Transverse colon (tissue), 4 donors: Measurements from ENCODE around the gene AHCYL1. TPM values are rescaled to one million over a fixed set of nuclear protein-coding genes. Genes with fewer than 3 reads are reported as not detected.

Experiments used
- DNase-seq: peaks from one replicate; pipeline ENCODE4 v3.0.0-alpha.2; 2019
- H3K27ac ChIP-seq, 4 donors: fragments of 200-600 bp; sonication (generic); 2 replicates each; pipeline ENCODE4 v1.5.1; 2016 to 2018; ENCODE audit warnings: inconsistent platforms in 4 of 4
- H3K27me3 ChIP-seq: fragments of 200-600 bp; sonication (generic); 2 replicates; pipeline ENCODE4 v1.5.1; 2017; ENCODE audit warnings: inconsistent platforms
- H3K36me3 ChIP-seq, 4 donors: fragments of 200-600 bp; sonication (generic); 2 replicates each; pipeline ENCODE4 v1.5.1; 2017 to 2019; ENCODE audit warnings: inconsistent platforms in 4 of 4
- H3K4me1 ChIP-seq, 4 donors: fragments of 200-600 bp; sonication (generic); 2 replicates each; pipeline ENCODE4 v1.5.1; 2017 to 2020; ENCODE audit warnings: inconsistent platforms in 4 of 4
- H3K4me3 ChIP-seq, 4 donors: fragments of 200-600 bp; sonication (generic); 1 replicate in 1 of 4; 2 replicates in 3 of 4; pipeline versions ENCODE4 v1.5.1 to v1.6.1; 2017 to 2019; ENCODE audit warnings: inconsistent platforms in 4 of 4
- H3K9me3 ChIP-seq, 2 donors: fragments of 200-600 bp; sonication (generic); 2 replicates each; pipeline ENCODE4 v1.5.1; 2017 to 2019; ENCODE audit warnings: inconsistent platforms in 2 of 2
- EP300 ChIP-seq: sonication (generic); formaldehyde crosslinking; IDR thresholded peaks from one replicate; pipeline ENCODE4 v1.6.1; 2017; ENCODE audit warnings: antibody characterized with exemption, low read depth
- POLR2A ChIP-seq: fragments of 450-650 bp; IDR thresholded peaks from one replicate; pipeline ENCODE4 v1.6.1; 2016; ENCODE audit warnings: antibody characterized with exemption, mild to moderate bottlenecking, moderate library complexity
- POLR2AphosphoS5 ChIP-seq, 3 donors: sonication (generic); formaldehyde crosslinking; IDR thresholded peaks; one replicate each; pipeline ENCODE4 v1.6.1; 2016; ENCODE audit warnings: antibody characterized with exemption in 3 of 3
- WGBS, 2 donors: methylation state at CpG; one replicate each; pipeline ENCODE4 v1.1.5; 2018; ENCODE audit warnings: low coverage in 1 of 2; 5-methylcytosine and 5-hydroxymethylcytosine counted together
- in situ Hi-C, 4 donors: fragments of 200-750 bp; cut with MboI; loops; one replicate each; pipeline versions ENCODE4 v1.15.0 to v1.15.1; 2017; ENCODE audit warnings: low sequenced_read_pairs in 3 of 4, low pct_ligation_motif_present in 1 of 4, low pct_unique_long_range_greater_than_20kb in 1 of 4
- intact Hi-C: fragments of 100-400 bp; cut with DNase I; formaldehyde crosslinking; loops from one replicate; pipeline ENCODE4 v1.15.1; 2023; ENCODE audit warnings: low total_unique reads
- total RNA-seq, 4 donors: library from RNA; depleted of rRNA; stranded (reverse); fragments of >200 nt; gene quantifications; one replicate each; pipeline ENCODE4 v1.1.0, GENCODE V29; 2016
- TF ChIP-seq, protein P1 (sequence below), 5 experiments: fragments of 200-600 bp in 3 of 5; fragments of 450-650 bp in 2 of 5; sonication (generic) in 3 of 5; IDR thresholded peaks; 1 replicate in 2 of 5; 2 replicates in 3 of 5; pipeline ENCODE4 v1.5.1; 2016 to 2017; ENCODE audit warnings: antibody characterized with exemption in 5 of 5, inconsistent platforms in 3 of 5, mild to moderate bottlenecking in 2 of 5, moderate library complexity in 1 of 5

AHCYL1 gene
- total RNA-seq, 4 donors from 2014 or later: 31.8 to 71.5 (median 51.3) TPM

GRCh38 chr1:110068646-110069403, 84.3 kb downstream of the AHCYL1 start:
- whole genome bisulfite sequencing, 2 donors: 9 to 16% methylated on average over 15 to 65 of the region's 68 CpGs
- intact Hi-C loops: no loop called here
- peak overlapping the region in 1 of 4 donors; percentile 6 for H3K4me3 ChIP-seq

GRCh38 chr1:110069404-110070281, 85.1 kb downstream of the AHCYL1 start:
- 0 to 23% methylated on average over 5 to 56 of the region's 64 CpGs for WGBS, 2 donors
- TF ChIP-seq POLR2AphosphoS5 (IDR thresholded peaks at IDR 0.05) (peak in 1 of 3 donors; percentile 10), EP300 (no peak)
- no peaks in the 10 kb centered on the region for H3K36me3 ChIP-seq
- H3K4me1 ChIP-seq: peaks cover 17 to 34% (median 22%) of the 10 kb centered on the region in 4 donors
- in situ Hi-C loops: no loop called here
- no peaks in the 10 kb centered on the region for H3K9me3 ChIP-seq
- H3K4me3 ChIP-seq: peak overlapping the region in 1 of 4 donors; percentile 27
- intact Hi-C loops: no loop called here
- no peak overlapping the region for H3K27ac ChIP-seq
- no peak for DNase-seq
- H3K27me3 ChIP-seq: peaks cover 90% of the 10 kb centered on the region

More at GRCh38 chr1:110068646-110069403, 84.3 kb downstream of the AHCYL1 start:
- Histone ChIP-seq H3K36me3 (no peaks in the 10 kb centered on the region), H3K27me3 (peaks cover 82% of the 10 kb centered on the region), H3K4me1 (peaks cover 17 to 34% (median 22%) of the 10 kb centered on the region in 4 donors), H3K9me3 (no peaks in the 10 kb centered on the region), H3K27ac (no peak overlapping the region)
- in situ Hi-C loops: no loop called here
- no peak for DNase-seq
- no peak for TF ChIP-seq POLR2A
- TF ChIP-seq POLR2AphosphoS5 (IDR thresholded peaks at IDR 0.05): peak; percentile 46 to 80 (median 70)

- 0 to 5% methylated on average over 3 to 32 of the region's 52 CpGs for WGBS, 2 donors
- H3K4me3 ChIP-seq: peak overlapping the region in 1 of 4 donors; percentile 27
- H3K36me3 ChIP-seq: no peaks in the 10 kb centered on the region
- H3K9me3 ChIP-seq: no peaks in the 10 kb centered on the region
- peaks cover 92% of the 10 kb centered on the region for H3K27me3 ChIP-seq
- DNase-seq: no peak
- TF ChIP-seq EP300: no peak
- no peak for TF ChIP-seq POLR2A
- no peak for TF ChIP-seq POLR2AphosphoS5 (IDR thresholded peaks at IDR 0.05)
- TF ChIP-seq, protein P1, sequence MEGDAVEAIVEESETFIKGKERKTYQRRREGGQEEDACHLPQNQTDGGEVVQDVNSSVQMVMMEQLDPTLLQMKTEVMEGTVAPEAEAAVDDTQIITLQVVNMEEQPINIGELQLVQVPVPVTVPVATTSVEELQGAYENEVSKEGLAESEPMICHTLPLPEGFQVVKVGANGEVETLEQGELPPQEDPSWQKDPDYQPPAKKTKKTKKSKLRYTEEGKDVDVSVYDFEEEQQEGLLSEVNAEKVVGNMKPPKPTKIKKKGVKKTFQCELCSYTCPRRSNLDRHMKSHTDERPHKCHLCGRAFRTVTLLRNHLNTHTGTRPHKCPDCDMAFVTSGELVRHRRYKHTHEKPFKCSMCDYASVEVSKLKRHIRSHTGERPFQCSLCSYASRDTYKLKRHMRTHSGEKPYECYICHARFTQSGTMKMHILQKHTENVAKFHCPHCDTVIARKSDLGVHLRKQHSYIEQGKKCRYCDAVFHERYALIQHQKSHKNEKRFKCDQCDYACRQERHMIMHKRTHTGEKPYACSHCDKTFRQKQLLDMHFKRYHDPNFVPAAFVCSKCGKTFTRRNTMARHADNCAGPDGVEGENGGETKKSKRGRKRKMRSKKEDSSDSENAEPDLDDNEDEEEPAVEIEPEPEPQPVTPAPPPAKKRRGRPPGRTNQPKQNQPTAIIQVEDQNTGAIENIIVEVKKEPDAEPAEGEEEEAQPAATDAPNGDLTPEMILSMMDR (IDR thresholded peaks at IDR 0.05): no peak
- intact Hi-C loops (no loop called here), in situ Hi-C loops (no loop called here)
- no peak overlapping the region for H3K27ac ChIP-seq
- peaks cover 17 to 34% (median 22%) of the 10 kb centered on the region in 4 donors for H3K4me1 ChIP-seq
Observed at GRCh38 chr1:110070282-110070669, 85.7 kb downstream of the AHCYL1 start.

GRCh38 chr1:110070671-110071242, 86.2 kb downstream of the AHCYL1 start, which contains the start of gene ALX3:
Gene ALX3, minus strand, starts transcription at chr1:110070672. Its CDS starts 60 bp downstream, at chr1:110070612.
- Histone ChIP-seq H3K27me3 (peaks cover 89% of the 10 kb centered on the region), H3K36me3 (no peaks in the 10 kb centered on the region), H3K4me3 (peak within 1 kb of the TSS in 1 of 4 donors; percentile 27), H3K9me3 (no peaks in the 10 kb centered on the region), H3K4me1 (peaks cover 17 to 34% (median 22%) of the 10 kb centered on the region in 4 donors), H3K27ac (no peak within 1 kb of the TSS)
- intact Hi-C loops: no loop called here
- TF ChIP-seq POLR2A (no peak), POLR2AphosphoS5 (IDR thresholded peaks at IDR 0.05) (no peak), EP300 (no peak)
- TF ChIP-seq, protein P1 (IDR thresholded peaks at IDR 0.05): no peak
- in situ Hi-C loops: no loop called here
- DNase-seq: no peak
- WGBS, 2 donors: 12% methylated on average over 22 of the region's 27 CpGs; no CpG with 5 or more reads in 1 of the 2 donors

Other genes with a start within 250 kb of the AHCYL1 start
- 10 to 100 TPM in 3 of 4 donors, 1 to 10 TPM in 1; 8.2 to 34.1 (median 24.3) TPM for gene GSTM3, start 243.7 kb upstream of the AHCYL1 start, total RNA-seq
- 100 to 1,000 TPM; 228 to 468 (median 363) TPM for gene EPS8L3, start 220.8 kb upstream of the AHCYL1 start, total RNA-seq
- 10 to 100 TPM in 3 of 4 donors, 1 to 10 TPM in 1; 9.7 to 63.1 (median 14.4) TPM for gene CSF1, start 73.9 kb upstream of the AHCYL1 start, total RNA-seq
- gene STRIP1, start 49.9 kb downstream of the AHCYL1 start, total RNA-seq: 10 to 100 TPM; 32.6 to 72.2 (median 58.7) TPM
- not detected for gene ALX3, start 85.9 kb downstream of the AHCYL1 start, total RNA-seq
- under 1 TPM in 1 of 4 donors, not detected in 3; 0.41 TPM for gene UBL4B, start 127.7 kb downstream of the AHCYL1 start, total RNA-seq
- under 1 TPM in 3 of 4 donors, not detected in 1; under 0.01 to 0.37 (median 0.14) TPM for gene SLC6A17, start 165.7 kb downstream of the AHCYL1 start, total RNA-seq
- gene KCNC4, start 225.5 kb downstream of the AHCYL1 start, total RNA-seq: 10 to 100 TPM in 1 of 4 donors, 1 to 10 TPM in 3; 1.8 to 25.8 (median 4.9) TPM